Activated CD4-positive, alpha-beta T cell treated with anti-CD3 and anti-CD28 coated beads, Interleukin-2, Interleukin-4, amounts not matched to agents 100 ng/mL and 50 ng/mL, durations not matched to agents 16 hours and 8 hours (primary cell): Measurements from ENCODE around the gene CCDC33.

Source experiments
- DNase-seq: peaks from one replicate; pipeline ENCODE4 v3.0.0-alpha.2; 2020; ENCODE audit warnings: low spot score

Gene CCDC33

GRCh38 chr15:74289671-74290070 lies 53.5 kb downstream of the CCDC33 start:
- DNase-seq, result no peak

- no peak for DNase-seq
Measured at GRCh38 chr15:74290645-74291044, 54.5 kb downstream of the CCDC33 start.

DNA sequence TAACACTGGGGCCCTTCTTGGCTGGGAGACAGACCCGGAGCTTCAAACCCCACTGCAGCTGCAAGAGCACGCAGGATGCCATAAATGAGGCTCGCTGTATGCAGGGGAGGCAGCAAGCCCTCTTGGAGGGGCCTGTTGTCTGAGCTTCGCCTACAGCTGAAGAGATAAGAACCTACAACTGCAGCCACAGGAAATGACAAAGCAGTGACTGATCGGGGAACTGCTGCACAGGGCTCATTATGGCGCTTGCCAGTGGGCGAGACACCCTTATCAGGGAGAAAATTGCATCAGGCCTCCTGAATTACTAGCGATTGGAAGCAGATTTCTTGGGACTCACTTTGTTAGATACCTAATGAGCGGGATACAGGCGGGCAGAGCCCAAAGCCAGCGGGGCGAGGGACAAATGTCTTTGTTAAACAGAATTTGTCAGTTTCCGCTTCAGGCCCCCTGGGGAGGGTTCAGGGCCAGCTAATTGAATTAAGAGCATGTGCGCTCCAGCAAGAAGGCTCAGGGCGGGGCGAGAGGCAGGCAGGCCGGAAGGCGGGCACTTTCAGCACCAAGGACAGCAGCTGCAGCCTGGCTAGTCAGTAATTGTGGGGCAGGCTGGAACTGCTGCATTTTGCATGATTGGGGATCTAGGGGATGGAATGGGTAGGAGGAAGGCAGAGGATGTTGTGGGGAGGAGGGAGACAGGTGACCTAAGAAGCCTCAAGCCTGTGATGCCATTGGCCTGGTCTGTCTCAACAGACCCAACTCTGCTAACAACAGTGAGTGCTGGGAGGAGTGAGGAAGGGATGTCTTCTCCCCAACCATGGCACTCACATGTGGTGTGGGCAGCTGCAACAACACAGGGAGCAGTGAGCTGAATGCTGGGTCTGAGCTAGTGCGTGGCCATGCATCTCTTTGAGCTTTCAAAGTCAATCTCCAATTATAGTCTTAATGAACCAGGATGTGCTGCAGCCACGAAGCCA lies 55.3 kb downstream of the CCDC33 start:
- peak; percentile 68 for DNase-seq

- DNase-seq, result no peak
Measured at GRCh38 chr15:74293021-74293810, 57.1 kb downstream of the CCDC33 start.

DNA sequence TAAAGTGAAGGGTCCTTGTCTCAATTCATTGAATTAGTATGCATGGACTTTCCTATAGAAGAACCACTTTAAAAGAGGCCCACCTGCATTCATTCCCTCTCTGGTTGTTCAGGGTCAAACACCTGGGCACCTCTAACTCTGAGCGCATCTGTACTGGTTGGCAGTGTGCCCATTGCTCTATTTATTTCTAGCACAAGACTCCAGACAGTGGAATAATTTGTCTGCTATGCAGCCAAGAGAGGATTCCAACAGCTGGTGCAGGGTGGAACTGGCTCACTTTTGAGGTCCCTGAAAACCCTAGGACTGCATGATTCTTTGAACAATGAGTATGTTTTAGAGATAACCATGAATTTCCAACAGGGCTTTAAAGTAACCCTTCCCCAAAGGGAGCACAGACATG lies 57.9 kb downstream of the CCDC33 start:
- DNase-seq, result no peak

DNA sequence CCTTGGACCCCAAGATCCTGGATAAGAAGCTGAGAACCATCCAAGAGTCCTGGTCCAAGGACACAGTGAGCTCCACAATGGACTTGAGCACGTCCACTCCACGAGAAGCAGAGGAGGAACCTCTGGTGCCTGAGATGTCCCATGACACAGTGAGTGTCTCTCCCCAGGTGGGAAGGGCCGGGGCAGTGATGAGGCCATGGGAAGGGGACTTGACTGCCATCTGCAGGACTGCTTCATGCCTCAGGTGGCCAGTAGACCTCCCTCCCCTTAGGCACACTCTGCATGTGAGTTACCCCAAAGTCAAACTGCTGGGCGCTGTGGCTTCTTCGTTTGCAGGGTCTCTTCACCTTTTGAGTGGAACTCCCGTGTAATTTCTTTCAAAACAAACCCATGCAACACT lies 59.7 kb downstream of the CCDC33 start:
- DNase-seq, result no peak

DNA sequence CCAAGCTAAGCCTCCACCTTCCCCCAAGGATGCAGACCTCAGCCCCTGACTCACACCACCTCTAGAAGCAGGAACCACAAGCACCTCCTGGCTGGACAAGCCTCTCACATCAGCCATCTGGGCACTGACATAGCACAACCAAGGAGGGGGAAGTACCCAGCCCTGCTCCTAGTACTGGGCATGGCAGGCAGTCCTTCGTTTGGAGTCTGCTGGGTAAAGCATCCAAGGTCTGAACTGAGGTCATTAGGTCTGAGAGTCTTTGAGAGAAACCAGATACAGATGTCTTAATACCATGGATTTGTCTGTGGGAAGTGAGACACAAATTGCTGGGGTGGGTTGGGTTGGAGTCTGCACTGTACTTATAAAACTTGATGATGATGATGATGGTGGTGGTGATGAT lies 61.8 kb downstream of the CCDC33 start:
- no peak for DNase-seq

DNA sequence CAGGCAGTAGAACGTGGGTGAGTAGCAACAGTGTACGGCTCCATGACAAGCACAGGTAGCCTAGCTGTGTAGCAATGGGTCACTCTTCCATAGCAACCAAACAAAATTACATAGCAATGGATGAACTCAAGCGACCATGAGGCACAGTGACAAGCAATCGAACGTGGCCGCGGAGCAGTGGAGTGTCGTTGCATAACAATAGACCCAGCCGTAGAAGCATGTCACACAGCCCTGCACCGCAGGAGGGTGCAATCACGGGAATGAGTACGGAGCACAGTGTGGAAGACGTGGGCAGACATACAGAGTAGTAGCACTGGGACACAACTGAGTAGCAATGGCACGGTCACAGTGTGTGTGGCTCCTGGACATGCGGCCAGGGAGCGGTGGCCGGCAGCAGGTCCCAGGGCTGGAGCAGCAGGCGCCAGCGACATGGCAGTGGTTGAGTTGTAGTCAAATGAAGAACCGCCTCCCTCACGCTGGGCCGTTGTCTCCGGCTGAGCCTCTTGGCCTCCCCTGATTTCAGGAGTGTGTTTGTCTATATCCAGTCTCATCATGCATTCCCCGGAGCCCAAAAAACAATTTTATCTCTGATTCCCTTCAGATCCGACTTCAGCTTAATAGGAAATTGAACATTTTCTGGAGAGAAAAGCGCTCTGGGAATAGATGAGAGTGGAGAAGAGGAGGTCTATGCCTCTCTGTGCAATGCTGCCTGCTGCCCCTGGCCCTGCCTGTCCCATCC lies 64.1 kb downstream of the CCDC33 start:
- no peak for DNase-seq

DNA sequence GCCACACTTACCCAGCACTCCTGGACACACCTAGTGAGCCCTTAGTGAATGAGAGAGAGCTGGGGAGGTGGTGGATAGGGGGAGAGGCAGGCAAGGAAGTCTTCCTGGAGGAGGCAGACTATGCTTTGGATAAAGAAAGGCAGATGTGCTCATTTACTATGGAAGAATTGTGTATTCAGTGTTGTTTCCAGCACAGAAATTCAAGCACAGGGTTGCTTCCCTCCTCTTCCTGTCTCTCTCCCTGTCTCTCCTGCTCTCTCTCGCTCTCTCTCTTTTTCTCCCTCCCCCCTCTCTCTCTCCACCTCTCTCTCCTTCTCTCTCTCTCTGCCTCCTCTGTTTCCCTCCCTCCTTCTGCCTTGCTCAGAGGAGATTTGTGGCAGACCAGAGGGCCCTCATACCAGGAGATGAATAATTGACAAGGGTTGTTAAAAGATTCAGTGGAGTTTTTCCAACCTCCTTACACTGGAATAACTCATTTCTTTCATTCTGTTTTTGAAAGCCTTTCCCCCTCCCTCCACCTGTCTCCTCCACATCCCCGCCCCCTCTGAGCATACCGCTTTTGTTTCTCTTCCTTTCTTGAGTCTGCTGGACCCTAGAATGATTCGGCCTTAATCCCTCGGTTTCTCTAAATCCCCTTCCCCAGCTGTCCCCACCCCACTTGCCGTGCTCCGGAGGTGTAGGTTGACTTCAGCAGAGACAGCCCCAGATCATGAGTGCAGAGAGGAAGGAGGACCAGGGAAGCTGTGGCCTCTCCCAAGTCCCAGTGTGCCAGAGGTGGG lies 65.6 kb downstream of the CCDC33 start:
- DNase-seq, result no peak

GRCh38 chr15:74302821-74303359 lies 66.8 kb downstream of the CCDC33 start:
- DNase-seq, result peak; percentile 31

DNA sequence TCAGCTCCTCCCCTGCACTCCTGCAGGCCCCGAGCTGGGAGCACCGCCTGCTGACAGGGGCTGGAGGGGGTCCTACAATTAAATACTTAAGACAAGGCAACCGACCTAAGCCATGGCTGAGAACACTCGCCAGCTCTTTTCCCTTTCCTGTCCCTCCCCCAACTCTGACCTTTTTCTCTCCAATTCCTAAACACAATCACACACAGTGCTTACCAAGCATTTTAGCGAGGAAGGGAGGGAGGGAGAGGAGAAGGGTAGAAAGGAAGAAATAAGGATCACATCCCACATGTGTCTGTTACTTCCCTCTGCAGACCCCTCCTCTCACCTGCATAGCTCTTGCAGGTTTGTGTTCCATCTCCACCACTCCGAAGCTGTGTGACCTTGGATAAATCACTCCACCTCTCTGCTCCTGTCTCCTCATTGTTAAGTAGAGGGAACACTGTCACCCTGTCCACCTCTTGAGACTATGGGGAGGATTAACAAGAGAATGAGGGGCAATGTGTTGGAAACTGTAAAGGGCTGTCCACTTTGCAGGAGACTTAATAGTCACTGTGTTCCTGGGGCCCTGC lies 67.7 kb downstream of the CCDC33 start:
- DNase-seq, result no peak

GRCh38 chr15:74304431-74304830 lies 68.3 kb downstream of the CCDC33 start:
- DNase-seq, result no peak

- DNase-seq, result no peak
Measured at GRCh38 chr15:74305687-74306086, 69.6 kb downstream of the CCDC33 start.

- DNase-seq, result no peak
Measured at GRCh38 chr15:74306781-74307217, 70.7 kb downstream of the CCDC33 start.

DNA sequence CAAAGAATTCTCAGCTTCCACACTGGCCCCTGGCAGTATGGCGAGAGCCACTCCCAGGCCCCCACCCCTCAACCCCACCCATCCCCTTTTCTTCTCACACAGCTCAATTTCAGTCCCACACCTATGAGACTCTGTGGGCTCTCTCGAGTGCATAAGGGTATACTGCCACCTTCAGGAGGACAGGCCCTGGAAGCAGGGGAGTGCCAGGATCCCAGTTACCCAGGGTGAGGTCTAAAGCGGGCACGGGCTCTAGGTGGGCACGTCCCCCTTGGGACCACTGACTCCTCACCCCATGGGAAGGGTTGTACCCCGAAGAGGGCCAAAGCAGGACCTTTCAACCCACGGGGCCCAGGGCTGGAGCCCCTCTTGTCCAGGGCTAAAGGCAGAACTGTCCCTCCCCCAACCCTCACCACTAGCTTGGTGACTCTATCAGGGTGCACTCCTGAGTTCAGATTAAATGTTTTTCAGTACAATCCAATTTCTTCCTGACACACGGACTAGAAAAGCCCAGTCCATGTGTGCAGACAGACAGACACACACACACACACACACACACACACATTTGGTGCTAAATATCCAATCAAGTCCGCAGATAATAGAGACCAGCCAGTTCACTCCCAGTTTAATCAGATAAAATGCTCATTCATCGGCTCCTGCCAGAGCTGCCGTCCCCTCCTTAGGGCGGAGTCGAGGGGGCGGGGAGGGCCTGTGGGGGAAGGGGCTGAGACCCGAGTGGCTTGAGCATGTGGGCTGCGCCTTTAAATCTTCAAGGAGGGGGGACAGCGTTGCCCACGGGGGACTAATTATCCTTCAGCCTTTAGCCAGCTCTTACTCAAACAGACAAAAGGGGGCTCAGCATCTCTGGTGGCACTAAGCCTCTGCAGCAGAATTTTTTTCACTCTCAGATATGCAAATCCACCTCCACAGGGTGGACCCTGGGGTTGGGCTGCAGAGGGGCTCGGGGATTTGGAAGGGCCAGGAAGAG lies 72.0 kb downstream of the CCDC33 start:
- peak; percentile 33 for DNase-seq

GRCh38 chr15:74311734-74312444 lies 75.8 kb downstream of the CCDC33 start:
- DNase-seq, result no peak

DNA sequence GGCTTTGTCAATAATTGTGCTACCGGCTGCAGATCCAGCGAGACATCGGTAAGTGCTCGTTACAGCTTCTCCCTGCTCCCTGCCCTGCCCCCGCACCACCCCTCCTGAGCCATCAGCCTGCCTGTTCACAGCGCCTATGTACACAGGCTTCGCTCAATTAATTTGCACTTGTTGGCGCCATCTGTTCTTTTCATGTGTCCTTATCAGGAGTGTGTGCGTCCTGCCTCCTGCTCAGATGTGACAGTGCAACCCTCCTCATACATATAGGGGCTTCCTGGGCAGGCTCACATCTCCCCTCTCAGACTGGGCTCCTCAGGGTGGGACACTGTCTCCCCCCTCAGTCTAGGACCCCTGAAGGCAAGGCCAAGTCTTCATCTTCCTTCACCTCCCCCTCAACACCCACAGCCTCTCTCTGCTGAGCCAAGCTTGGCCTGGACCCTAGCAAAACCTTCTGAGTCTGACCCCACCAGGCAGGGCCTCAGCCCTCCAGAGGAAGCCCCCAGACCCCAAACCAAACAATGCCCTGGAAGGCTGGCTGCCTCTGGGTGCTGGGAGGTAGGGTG lies 76.4 kb downstream of the CCDC33 start:
- no peak for DNase-seq

- no peak for DNase-seq
Measured at GRCh38 chr15:74313889-74314288, 77.8 kb downstream of the CCDC33 start.
